Kidney epithelial cell (primary cell): Measurements from ENCODE around the gene RNF126. TPM values are rescaled to one million over a fixed set of nuclear protein-coding genes. Genes with fewer than 3 reads are reported as not detected.

Experiments
- DNase-seq: peaks from one replicate; pipeline ENCODE4 v3.0.0-alpha.2; 2010; ENCODE audit warnings: low read depth
- H3K27me3 ChIP-seq: 2 replicates; pipeline ENCODE4 v1.6.0; 2011; ENCODE audit warnings: low read length; ENCODE audit not compliant: control insufficient read depth, insufficient read depth
- H3K36me3 ChIP-seq: 2 replicates; pipeline ENCODE4 v1.5.1; 2011; ENCODE audit warnings: low read length; ENCODE audit not compliant: control insufficient read depth, insufficient read depth
- H3K4me3 ChIP-seq: 2 replicates; pipeline ENCODE4 v1.5.1; 2011; ENCODE audit warnings: low read depth, mild to moderate bottlenecking, control low read depth, low read length
- total RNA-seq: library from RNA; depleted of rRNA; stranded (reverse); fragments of >200 nt; gene quantifications from 2 replicates; pipeline ENCODE4 v1.2.3, GENCODE V29; 2015
- TF ChIP-seq, protein P1 (sequence below): IDR thresholded peaks from 2 replicates; pipeline ENCODE4 v1.5.1; 2011; ENCODE audit warnings: mild to moderate bottlenecking, moderate library complexity, low read length, control low read depth, inconsistent platforms; ENCODE audit not compliant: insufficient read depth, poor library complexity, severe bottlenecking

RNF126 gene
- total RNA-seq, 1 donor from 2014 or later, result 77.6 TPM

DNA sequence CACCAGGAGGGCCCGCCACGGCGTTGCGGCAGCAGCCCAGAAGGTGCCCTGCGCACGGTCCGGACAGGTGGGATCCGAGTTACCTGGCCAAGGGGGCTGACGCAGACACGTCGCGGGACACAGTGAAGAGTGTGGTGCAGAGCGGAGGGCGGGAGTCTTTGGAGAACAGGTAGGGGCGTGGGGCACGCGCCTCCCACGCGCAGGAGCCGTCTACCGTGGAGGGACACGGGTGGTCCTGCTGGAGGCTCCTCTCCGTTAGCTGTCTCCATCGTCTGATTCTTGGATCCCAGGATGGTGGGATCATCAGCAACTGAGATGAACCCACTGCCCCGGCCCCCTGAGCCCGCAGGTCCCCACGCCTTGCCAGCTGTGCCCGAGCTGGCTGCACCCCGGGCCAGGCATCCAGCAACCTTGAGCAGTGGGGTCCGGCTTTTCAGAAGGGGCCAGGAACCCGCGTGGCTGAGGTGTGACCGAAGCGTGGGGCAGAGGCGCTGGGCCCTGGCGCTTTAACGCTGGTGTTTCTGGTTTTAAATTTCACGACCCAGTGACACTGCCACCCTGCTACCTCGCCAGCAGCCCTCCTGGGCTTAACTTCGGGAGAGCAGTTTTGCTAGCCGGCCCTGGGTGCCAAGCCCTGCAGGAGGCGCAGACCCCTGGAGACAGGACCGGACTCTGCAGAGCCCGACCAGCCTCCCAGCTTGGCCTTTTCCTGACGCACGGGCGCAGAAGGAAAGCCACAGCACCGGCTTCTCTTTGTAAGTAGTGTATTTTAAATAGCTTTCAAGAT lies 16.0 kb downstream of the RNF126 start:
- DNase-seq, result no peak
- Histone ChIP-seq H3K4me3 (no peak overlapping the region), H3K36me3 (no peaks in the 10 kb centered on the region), H3K27me3 (no peaks in the 10 kb centered on the region)
- TF ChIP-seq, protein P1, sequence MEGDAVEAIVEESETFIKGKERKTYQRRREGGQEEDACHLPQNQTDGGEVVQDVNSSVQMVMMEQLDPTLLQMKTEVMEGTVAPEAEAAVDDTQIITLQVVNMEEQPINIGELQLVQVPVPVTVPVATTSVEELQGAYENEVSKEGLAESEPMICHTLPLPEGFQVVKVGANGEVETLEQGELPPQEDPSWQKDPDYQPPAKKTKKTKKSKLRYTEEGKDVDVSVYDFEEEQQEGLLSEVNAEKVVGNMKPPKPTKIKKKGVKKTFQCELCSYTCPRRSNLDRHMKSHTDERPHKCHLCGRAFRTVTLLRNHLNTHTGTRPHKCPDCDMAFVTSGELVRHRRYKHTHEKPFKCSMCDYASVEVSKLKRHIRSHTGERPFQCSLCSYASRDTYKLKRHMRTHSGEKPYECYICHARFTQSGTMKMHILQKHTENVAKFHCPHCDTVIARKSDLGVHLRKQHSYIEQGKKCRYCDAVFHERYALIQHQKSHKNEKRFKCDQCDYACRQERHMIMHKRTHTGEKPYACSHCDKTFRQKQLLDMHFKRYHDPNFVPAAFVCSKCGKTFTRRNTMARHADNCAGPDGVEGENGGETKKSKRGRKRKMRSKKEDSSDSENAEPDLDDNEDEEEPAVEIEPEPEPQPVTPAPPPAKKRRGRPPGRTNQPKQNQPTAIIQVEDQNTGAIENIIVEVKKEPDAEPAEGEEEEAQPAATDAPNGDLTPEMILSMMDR, result no peak

DNA sequence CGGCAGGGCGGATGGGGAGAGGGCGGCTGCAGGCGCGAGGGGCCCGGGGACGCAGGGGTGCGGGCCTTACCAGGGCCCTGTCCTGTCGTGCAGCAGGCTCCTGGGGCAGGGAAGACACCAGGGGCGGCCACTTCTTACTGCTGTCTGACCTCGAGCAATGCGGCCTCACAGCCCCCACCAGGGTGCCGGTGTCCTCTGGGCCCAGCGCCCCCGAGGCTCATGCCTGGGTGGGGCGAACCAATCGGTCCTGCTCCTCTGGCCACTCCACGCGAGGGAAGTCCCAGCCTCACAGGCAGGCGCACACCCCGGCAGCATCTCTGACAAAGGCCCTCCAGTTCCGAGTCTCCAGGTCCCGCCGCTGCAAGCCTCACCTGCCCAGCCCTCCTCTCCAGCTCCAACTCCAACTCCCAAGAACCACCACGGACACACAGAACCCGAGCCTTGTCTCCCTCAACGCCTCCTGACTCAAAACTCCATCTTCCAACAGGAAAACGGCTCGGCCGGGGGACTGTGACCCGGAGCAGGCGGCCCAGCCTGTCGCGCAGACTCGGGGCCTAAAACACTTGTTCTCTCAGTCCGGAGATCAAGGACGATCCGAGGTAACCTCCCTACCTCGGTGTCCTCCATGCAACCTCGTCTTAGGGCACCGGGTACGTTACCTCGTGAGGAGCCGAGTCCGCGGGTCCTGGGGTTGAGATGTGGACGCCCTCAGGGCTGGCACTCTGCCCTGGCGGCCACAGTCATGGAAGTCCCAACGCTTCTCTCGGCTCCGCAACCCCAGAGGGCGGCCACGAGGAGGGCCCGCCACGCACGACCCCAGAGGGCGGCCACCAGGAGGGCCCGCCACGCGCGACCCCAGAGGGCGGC lies 16.9 kb downstream of the RNF126 start:
- TF ChIP-seq, protein P1, result no peak
- no peaks in the 10 kb centered on the region for H3K36me3 ChIP-seq
- no peak overlapping the region for H3K4me3 ChIP-seq
- DNase-seq, result no peak
- H3K27me3 ChIP-seq, result no peaks in the 10 kb centered on the region

DNA sequence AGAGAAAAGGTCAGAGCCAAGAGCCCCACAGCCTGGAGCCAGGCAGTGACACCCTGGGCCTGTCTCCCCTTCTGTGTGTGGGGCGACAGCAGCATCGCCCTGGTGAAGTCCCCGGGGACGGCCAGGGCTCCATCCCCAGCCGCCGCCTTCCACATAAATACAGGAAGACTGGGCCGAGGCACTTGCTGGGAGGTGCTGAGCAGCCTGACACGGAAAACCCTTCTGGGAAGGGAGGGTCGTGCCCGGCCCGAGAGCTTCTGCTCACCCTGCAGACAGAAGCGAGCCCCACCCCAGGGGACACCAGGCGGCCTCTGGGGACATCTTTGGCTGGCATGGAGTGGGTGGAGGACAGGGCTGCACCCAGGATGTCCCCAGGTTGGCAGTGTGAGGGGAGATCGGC lies 18.2 kb downstream of the RNF126 start:
- Histone ChIP-seq H3K27me3 (peaks cover 2% of the 10 kb centered on the region), H3K4me3 (no peak overlapping the region), H3K36me3 (no peaks in the 10 kb centered on the region)
- DNase-seq, result no peak
- TF ChIP-seq, protein P1, result no peak

DNA sequence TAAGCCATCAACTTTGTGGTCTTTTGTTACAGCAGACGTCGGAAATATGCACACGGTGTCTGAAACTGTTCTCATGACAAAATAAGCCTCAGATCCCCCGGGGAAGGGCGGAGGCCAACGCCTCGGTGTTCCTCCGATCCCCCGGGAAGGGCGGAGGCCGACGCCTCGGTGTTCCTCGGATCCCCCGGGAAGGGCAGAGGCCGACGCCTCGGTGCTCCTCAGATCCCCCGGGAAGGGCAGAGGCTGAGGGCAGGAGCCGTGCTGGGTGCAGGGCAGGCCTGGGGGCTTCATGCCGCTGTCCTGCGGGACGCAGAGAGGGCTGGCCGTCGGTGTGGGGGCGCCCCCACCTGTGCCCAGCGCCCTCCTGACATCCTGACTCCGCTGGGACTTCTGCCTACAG lies 18.7 kb downstream of the RNF126 start:
- Histone ChIP-seq H3K36me3 (no peaks in the 10 kb centered on the region), H3K27me3 (peaks cover 2% of the 10 kb centered on the region), H3K4me3 (no peak overlapping the region)
- TF ChIP-seq, protein P1, result no peak
- DNase-seq, result no peak

DNA sequence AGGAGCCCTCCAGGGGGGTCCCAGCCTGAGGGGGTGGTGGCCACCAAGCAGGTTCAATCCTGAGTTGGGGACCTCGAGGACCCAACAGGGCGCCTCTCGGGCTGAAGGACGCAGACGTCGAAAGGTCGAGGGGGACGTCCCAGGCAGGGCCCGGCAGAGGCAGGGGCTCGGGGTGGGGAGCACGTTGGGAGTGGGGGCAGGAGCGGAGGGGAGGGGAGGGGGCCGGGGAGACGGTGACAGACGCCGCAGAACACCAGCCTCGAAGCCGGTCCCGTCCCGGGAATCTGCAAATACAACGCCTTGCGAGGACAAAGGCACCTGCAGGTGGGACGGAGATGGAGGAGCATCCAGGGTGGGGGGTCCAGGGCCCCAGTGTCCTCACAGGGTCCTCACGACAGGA lies 19.3 kb downstream of the RNF126 start:
- Histone ChIP-seq H3K36me3 (no peaks in the 10 kb centered on the region), H3K4me3 (no peak overlapping the region), H3K27me3 (peaks cover 2% of the 10 kb centered on the region)
- TF ChIP-seq, protein P1, result no peak
- DNase-seq, result no peak
